PC-3 (cell line): ENCODE results near the gene ILF3.

ENCODE experiments used
- EZH2 ChIP-seq: fragments of 300-600 bp; sonication (generic); IDR thresholded peaks from one replicate; pipeline ENCODE4 v1.6.1; 2017; ENCODE audit warnings: antibody characterized with exemption, mild to moderate bottlenecking, low read length; ENCODE audit not compliant: unreplicated experiment
- EZH2phosphoT487 ChIP-seq: fragments of 300-600 bp; sonication (generic); IDR thresholded peaks from 2 replicates; pipeline ENCODE4 v1.6.1; 2018; ENCODE audit warnings: mild to moderate bottlenecking, antibody characterized with exemption, low read length, borderline replicate concordance
- TF ChIP-seq, protein P1 (sequence below): fragments of 300-600 bp; sonication (generic); conservative IDR thresholded peaks from 2 replicates; pipeline ENCODE4 v1.5.1; 2017; ENCODE audit warnings: antibody characterized with exemption, low read depth, mild to moderate bottlenecking, low read length

DNA sequence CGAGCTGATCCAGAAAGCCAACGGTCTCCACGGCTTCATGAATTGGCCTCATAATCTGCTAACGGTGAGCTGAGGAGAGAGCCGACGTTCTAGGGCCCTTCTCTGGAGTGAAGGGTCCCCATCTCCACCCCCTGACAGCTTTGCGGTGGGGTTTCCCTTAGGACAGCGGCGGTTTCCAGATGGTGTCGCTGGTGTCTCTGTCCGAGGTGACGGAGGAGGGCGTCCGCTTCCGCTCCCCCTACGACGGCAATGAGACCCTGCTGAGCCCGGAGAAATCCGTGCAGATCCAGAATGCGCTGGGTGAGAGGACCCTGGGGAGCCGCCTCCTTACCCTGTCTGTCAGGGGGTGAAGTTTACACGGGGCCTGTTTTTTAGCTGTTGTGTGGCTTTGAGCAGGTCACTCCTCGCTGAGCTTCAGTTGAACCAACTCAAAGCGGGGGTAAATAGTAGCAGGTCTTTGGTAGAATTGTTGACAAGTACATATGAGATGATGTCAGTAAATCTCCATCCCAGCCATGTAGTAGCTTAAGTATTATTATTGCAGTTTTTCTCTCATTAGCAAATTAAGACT lies 47.9 kb downstream of the ILF3 start:
- TF ChIP-seq, protein P1, sequence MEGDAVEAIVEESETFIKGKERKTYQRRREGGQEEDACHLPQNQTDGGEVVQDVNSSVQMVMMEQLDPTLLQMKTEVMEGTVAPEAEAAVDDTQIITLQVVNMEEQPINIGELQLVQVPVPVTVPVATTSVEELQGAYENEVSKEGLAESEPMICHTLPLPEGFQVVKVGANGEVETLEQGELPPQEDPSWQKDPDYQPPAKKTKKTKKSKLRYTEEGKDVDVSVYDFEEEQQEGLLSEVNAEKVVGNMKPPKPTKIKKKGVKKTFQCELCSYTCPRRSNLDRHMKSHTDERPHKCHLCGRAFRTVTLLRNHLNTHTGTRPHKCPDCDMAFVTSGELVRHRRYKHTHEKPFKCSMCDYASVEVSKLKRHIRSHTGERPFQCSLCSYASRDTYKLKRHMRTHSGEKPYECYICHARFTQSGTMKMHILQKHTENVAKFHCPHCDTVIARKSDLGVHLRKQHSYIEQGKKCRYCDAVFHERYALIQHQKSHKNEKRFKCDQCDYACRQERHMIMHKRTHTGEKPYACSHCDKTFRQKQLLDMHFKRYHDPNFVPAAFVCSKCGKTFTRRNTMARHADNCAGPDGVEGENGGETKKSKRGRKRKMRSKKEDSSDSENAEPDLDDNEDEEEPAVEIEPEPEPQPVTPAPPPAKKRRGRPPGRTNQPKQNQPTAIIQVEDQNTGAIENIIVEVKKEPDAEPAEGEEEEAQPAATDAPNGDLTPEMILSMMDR, result peak; percentile 8; the same call in 1 of the 2 replicates
- TF ChIP-seq EZH2 (no peak), EZH2phosphoT487 (no peak)
